Measurements from ENCODE around the gene RALGAPA1.

RALGAPA1 gene

DNA sequence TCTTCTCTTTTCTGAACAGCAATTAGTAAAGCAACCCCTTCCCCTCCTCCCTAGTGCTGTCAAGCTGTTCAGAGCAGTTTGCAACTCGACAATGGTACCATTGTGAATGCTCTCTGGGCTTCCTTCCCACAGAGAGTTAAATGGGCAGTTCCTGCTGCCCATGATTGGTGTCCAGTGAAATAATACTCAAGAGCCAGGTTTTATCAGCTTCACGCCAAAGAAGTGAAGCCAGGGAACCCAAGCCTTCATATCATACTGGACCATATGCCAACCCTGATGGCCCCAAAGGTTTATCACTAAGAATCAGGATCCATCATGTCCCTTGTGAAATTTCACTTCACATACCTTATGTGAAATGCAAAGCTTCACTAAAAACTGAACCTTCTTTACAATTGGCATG is 250.4 kb downstream of the RALGAPA1 start:
- no peak for DNase-seq

DNA sequence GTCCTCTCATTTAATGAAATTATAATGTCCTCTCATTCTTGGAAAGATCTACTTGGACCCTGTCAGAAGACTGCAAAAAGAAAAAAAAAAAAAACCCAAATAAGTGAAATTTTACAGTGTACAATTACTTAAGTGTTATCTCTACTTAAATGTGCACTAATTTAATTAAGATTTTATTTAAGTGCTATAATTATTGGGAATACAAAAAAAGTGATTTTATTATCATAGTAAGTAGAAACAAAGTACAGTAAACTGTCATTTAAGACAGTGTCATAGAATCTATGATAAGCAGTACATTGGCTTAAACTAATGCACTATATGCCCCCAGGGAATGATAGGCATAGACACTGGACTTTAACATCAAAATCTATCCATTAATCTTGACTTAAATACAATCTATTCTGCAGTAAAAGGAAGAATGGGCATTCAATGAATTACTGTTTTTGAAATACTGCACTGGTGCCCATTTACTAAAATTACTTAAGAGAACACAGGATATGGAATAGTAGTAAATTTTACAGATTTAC is 251.8 kb downstream of the RALGAPA1 start:
- Histone ChIP-seq H3K9me3 (no peaks in the 10 kb centered on the region), H3K27me3 (no peaks in the 10 kb centered on the region), H3K4me1 (peaks cover 0 to 4% (median 0%) of the 10 kb centered on the region in 4 donors), H3K27ac (no peak overlapping the region), H3K36me3 (peaks cover 0 to 2% (median 0%) of the 10 kb centered on the region in 3 donors), H3K4me3 (no peak overlapping the region)
- no peak for DNase-seq
- intact Hi-C loops (cut with DNase I; ENCODE audit: low total_unique reads): no loop called here
- TF ChIP-seq, protein P1, sequence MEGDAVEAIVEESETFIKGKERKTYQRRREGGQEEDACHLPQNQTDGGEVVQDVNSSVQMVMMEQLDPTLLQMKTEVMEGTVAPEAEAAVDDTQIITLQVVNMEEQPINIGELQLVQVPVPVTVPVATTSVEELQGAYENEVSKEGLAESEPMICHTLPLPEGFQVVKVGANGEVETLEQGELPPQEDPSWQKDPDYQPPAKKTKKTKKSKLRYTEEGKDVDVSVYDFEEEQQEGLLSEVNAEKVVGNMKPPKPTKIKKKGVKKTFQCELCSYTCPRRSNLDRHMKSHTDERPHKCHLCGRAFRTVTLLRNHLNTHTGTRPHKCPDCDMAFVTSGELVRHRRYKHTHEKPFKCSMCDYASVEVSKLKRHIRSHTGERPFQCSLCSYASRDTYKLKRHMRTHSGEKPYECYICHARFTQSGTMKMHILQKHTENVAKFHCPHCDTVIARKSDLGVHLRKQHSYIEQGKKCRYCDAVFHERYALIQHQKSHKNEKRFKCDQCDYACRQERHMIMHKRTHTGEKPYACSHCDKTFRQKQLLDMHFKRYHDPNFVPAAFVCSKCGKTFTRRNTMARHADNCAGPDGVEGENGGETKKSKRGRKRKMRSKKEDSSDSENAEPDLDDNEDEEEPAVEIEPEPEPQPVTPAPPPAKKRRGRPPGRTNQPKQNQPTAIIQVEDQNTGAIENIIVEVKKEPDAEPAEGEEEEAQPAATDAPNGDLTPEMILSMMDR (IDR thresholded peaks at IDR 0.05): no peak

More for the DNA sequence above, 250.4 kb downstream of the RALGAPA1 start:
- H3K27me3 ChIP-seq: no peaks in the 10 kb centered on the region
- peaks cover 0 to 3% (median 0%) of the 10 kb centered on the region in 4 donors for H3K4me1 ChIP-seq
- no peak overlapping the region for H3K4me3 ChIP-seq
- H3K9me3 ChIP-seq: no peaks in the 10 kb centered on the region
- intact Hi-C loops (cut with DNase I; ENCODE audit: low total_unique reads): no loop called here
- no peak overlapping the region for H3K27ac ChIP-seq
- H3K36me3 ChIP-seq: peaks cover 0 to 4% (median 4%) of the 10 kb centered on the region in 3 donors
- TF ChIP-seq, protein P1 (IDR thresholded peaks at IDR 0.05): no peak

DNA sequence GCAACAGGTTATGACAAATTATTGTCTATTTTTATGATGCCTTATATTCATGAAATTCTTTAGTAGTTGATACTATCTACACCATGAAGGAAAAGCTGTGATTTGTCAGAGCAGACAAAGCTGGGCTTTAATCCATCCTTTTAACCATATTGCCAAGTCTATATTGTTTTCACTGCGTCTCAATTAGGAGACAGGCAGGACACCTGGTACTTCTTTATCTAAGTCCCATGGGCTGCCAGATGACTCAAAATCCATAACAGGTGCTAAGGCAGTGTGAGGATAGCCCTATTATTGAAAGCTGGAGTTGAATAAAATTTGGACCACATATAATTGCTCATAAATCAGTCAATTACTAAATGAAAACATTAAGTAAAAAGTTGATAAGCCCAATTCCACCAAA is 252.5 kb downstream of the RALGAPA1 start:
- Histone ChIP-seq H3K9me3 (no peaks in the 10 kb centered on the region), H3K27ac (no peak overlapping the region), H3K4me1 (peaks cover 0 to 4% (median 0%) of the 10 kb centered on the region in 4 donors), H3K4me3 (no peak overlapping the region), H3K36me3 (no peaks in the 10 kb centered on the region), H3K27me3 (no peaks in the 10 kb centered on the region)
- TF ChIP-seq, protein P1 (IDR thresholded peaks at IDR 0.05): no peak
- intact Hi-C loops (cut with DNase I; ENCODE audit: low total_unique reads): no loop called here
- no peak for DNase-seq

DNA sequence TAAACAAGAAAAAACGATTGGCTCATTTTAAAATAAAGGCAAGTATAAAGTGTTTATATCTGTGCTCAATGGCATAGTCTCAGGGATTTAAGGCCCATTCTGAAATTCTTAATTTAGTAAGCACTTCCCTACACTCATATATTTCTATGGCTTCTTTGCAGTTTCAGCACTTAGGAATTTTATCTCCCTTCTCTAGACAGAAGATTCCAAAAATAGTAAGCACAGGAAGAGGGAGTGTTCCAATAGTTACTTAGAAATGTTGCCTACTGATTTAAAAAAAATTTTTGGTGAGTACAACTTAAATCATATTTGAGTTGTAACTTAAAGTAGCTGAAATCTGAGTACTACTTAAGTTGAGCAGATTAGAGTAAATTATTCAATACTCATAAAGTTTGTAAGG is 255.3 kb downstream of the RALGAPA1 start:
- no peaks in the 10 kb centered on the region for H3K36me3 ChIP-seq
- intact Hi-C loops (cut with DNase I; ENCODE audit: low total_unique reads): no loop called here
- no peaks in the 10 kb centered on the region for H3K9me3 ChIP-seq
- peaks cover 0 to 4% (median 0%) of the 10 kb centered on the region in 4 donors for H3K4me1 ChIP-seq
- H3K27me3 ChIP-seq: no peaks in the 10 kb centered on the region
- no peak overlapping the region for H3K27ac ChIP-seq
- no peak overlapping the region for H3K4me3 ChIP-seq
- DNase-seq: no peak
- TF ChIP-seq, protein P1 (IDR thresholded peaks at IDR 0.05): no peak

DNA sequence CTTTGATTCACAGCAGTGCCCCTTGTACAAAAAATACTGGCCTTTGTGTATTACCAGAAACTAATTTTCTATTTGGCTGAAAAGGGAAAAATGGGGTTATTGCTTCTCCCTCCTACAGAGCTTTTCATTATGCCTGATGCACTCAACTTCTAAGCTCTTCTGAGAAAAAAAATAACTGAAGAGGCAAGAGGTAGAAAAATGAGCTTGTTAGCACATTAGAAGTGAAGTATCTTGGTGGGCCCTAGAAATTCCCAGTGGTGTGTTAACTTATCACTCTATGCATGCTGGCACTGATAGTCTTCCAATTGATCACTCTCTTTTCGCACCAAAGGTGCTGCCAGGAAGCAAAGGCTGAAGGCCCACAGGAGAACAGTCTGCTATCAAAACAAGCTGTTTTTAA is 258.0 kb downstream of the RALGAPA1 start:
- intact Hi-C loops (cut with DNase I; ENCODE audit: low total_unique reads): no loop called here
- no peak for DNase-seq
- Histone ChIP-seq H3K36me3 (no peaks in the 10 kb centered on the region), H3K4me1 (peaks cover 0 to 4% (median 0%) of the 10 kb centered on the region in 4 donors), H3K27ac (no peak overlapping the region), H3K9me3 (no peaks in the 10 kb centered on the region), H3K27me3 (no peaks in the 10 kb centered on the region), H3K4me3 (no peak overlapping the region)
- TF ChIP-seq, protein P1 (IDR thresholded peaks at IDR 0.05): no peak

DNA sequence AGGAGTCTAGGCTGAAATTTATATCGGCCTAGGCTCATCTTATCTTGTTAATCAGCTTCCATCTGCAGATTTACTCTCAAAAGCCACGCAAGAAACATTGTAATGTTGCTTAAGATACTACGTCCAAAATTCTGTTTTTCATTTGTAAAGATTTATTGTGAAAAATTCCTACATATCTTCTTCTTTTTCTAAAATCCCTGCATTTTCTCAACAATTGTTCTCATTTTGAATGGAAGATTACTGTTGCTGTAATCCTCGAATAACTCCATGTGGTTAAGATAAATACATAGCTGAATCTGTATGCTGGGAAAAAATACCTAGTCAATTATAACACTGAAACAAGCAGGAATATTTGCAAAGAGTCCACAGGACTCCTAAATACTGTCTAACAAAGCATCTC is 259.5 kb downstream of the RALGAPA1 start:
- H3K4me1 ChIP-seq: peaks cover 0 to 4% (median 0%) of the 10 kb centered on the region in 4 donors
- H3K9me3 ChIP-seq: no peaks in the 10 kb centered on the region
- intact Hi-C loops (cut with DNase I; ENCODE audit: low total_unique reads): no loop called here
- H3K36me3 ChIP-seq: peaks cover 0 to 4% (median 0%) of the 10 kb centered on the region in 3 donors
- no peak for DNase-seq
- no peak overlapping the region for H3K27ac ChIP-seq
- TF ChIP-seq, protein P1 (IDR thresholded peaks at IDR 0.05): no peak
- H3K4me3 ChIP-seq: no peak overlapping the region
- H3K27me3 ChIP-seq: no peaks in the 10 kb centered on the region

Measured in tibial artery (tissue), 4 donors.